ENCODE measurements around the gene PROM1. TPM values are rescaled to one million over a fixed set of nuclear protein-coding genes. Genes with fewer than 3 reads are reported as not detected.

The PROM1 gene
- total and polyA plus RNA-seq, 2 of the 4 experiments (the other 2 are of a cell fraction) = not detected

GRCh38 chr4:15931451-15932210 lies 152.2 kb downstream of the PROM1 start:
- no peak overlapping the region for H2AK5ac ChIP-seq (ENCODE audit: low read depth, low read length)
- no peaks in the 10 kb centered on the region for H4K20me1 ChIP-seq (ENCODE audit: insufficient read depth, low read length)
- no peaks in the 10 kb centered on the region for H3K36me3 ChIP-seq (ENCODE audit: control insufficient read depth, insufficient read depth, low read length)
- in situ Hi-C loops (cut with MboI; ENCODE audit: low sequenced_read_pairs) (no loop called here), dilution Hi-C loops (cut with HindIII; ENCODE audit: low sequenced_read_pairs, unreplicated experiment) (no loop called here), intact Hi-C loops (cut with micrococcal nuclease) (no loop called here)
- H4K8ac ChIP-seq (ENCODE audit: low read depth in 2 of 2, low read length in 2 of 2) = no peak overlapping the region
- DNase-seq (no peak), ATAC-seq (ENCODE audit: low read depth) (no peak)
- H2BK20ac ChIP-seq (ENCODE audit: low read depth, low read length) = no peak overlapping the region
- H3K18ac ChIP-seq (ENCODE audit: low read depth, low read length) = no peak overlapping the region
- H3K27me3 ChIP-seq (ENCODE audit: control insufficient read depth, insufficient read depth, low read length) = peaks cover 33% of the 10 kb centered on the region
- no peak overlapping the region for H2BK5ac ChIP-seq (ENCODE audit: low read depth, low read length, poor library complexity, severe bottlenecking)
- WGBS, 2 experiments (ENCODE audit: extremely low coverage in 2 of 2, insufficient read length in 1 of 2) = no CpG with 5 or more reads among the region's 5 CpGs
- POLR2A ChIA-PET (ENCODE audit: unreplicated experiment) = interaction anchor here (1.3 kb wide), 1 partner anchor 10 kb away, joined by 4 read pairs; no protein-coding TSS in a partner anchor
- H2AK9ac ChIP-seq (replicated peaks; ENCODE audit: low read depth, low read length, poor library complexity) = no peak overlapping the region
- H4K91ac ChIP-seq (ENCODE audit: insufficient read depth, low read depth, low read length) = no peak overlapping the region
- H4K5ac ChIP-seq (ENCODE audit: low read depth, low read length) = no peak overlapping the region
- no peak overlapping the region for H3K4ac ChIP-seq (ENCODE audit: low read depth, low read length)
- H3K4me2 ChIP-seq (ENCODE audit: low read depth, low read length) = no peak overlapping the region
- H2BK120ac ChIP-seq (ENCODE audit: low read depth, low read length) = no peak overlapping the region
- no peaks in the 10 kb centered on the region for H3K9me3 ChIP-seq (ENCODE audit: control insufficient read depth, insufficient read depth, low read length)
- no peak overlapping the region for H3K56ac ChIP-seq (ENCODE audit: extremely low read depth, insufficient read depth, low read length)
- H2BK15ac ChIP-seq (ENCODE audit: low read depth, low read length) = no peak overlapping the region
- H3K14ac ChIP-seq (replicated peaks; ENCODE audit: low read depth, low read length) = no peak overlapping the region
- no peak overlapping the region for H3K9ac ChIP-seq (ENCODE audit: low read depth, low read length)
- CTCF ChIA-PET = no interaction called here
- BruUV-seq (replicated peaks) = no TSS peak
- H3K4me3 ChIP-seq (ENCODE audit: insufficient read depth, low read depth, low read length) = no peak overlapping the region
- no peak overlapping the region for H2AFZ ChIP-seq (replicated peaks; ENCODE audit: low read length, poor library complexity)
- TF ChIP-seq POLR2A (IDR thresholded peaks at IDR 0.05; ENCODE audit: low read depth, low read length) (no peak), MAZ (IDR thresholded peaks at IDR 0.05; ENCODE audit: borderline replicate concordance, low read depth, low read length) (no peak), NFE2L2 (IDR thresholded peaks at IDR 0.05; ENCODE audit: low read depth, low read length) (no peak), RAD21 (IDR thresholded peaks at IDR 0.05; ENCODE audit: low read length) (no peak), ELK1 (IDR thresholded peaks at IDR 0.05; ENCODE audit: borderline replicate concordance, low read depth, low read length) (no peak), BHLHE40 (IDR thresholded peaks at IDR 0.05; ENCODE audit: low read depth, low read length) (no peak), USF2 (IDR thresholded peaks at IDR 0.05; ENCODE audit: low read depth, low read length) (no peak), MAFK (IDR thresholded peaks at IDR 0.05; ENCODE audit: low read depth, low read length) (no peak), RCOR1 (IDR thresholded peaks at IDR 0.05; ENCODE audit: insufficient replicate concordance, low read length) (no peak), CEBPB (IDR thresholded peaks at IDR 0.05; ENCODE audit: low read depth, low read length) (no peak), CTCF (conservative IDR thresholded peaks at IDR 0.05; ENCODE audit: low read depth, low read length) (no peak), MXI1 (IDR thresholded peaks at IDR 0.05; ENCODE audit: borderline replicate concordance, low read depth, low read length) (no peak), FOS (IDR thresholded peaks at IDR 0.05; ENCODE audit: low read depth, low read length) (no peak)
- no peaks in the 10 kb centered on the region for H3K79me1 ChIP-seq (ENCODE audit: low read depth in 1 of 2, low read length in 2 of 2)
- no peaks in the 10 kb centered on the region; the same call in 1 of the 2 replicates for H3K9me1 ChIP-seq (ENCODE audit: insufficient read depth, low read length)
- H3K23ac ChIP-seq (ENCODE audit: low read depth, low read length) = no peak overlapping the region
- H3K4me1 ChIP-seq (ENCODE audit: control insufficient read depth, insufficient read depth, low read length) = no peaks in the 10 kb centered on the region
- no peak overlapping the region for H3K27ac ChIP-seq (ENCODE audit: insufficient read depth, low read length)
